HG02884 (cell line): ENCODE measurements around the gene AHI1.

Source experiments
- ATAC-seq: cut with Tn5 transposase; IDR thresholded peaks from one replicate; pipeline ENCODE4 v1.9.1; 2021; ENCODE audit warnings: mild to moderate bottlenecking, moderate library complexity; ENCODE audit not compliant: unreplicated experiment

The AHI1 gene

GRCh38 chr6:135236732-135237131 lies 260.8 kb downstream of the AHI1 start:
- no peak for ATAC-seq

GRCh38 chr6:135236319-135236718 lies 261.2 kb downstream of the AHI1 start:
- no peak for ATAC-seq

GRCh38 chr6:135235716-135236115 lies 261.8 kb downstream of the AHI1 start:
- no peak for ATAC-seq

- ATAC-seq, result no peak
Measured at GRCh38 chr6:135234492-135234780, 263.1 kb downstream of the AHI1 start.

- peak; percentile 71 for ATAC-seq
Measured at GRCh38 chr6:135233686-135234491, 263.7 kb downstream of the AHI1 start.
